K562 (cell line): ENCODE measurements around the gene RXYLT1. TPM values are rescaled to one million over a fixed set of nuclear protein-coding genes. Genes with fewer than 3 reads are reported as not detected.
A peak's percentile ranks its signal among the peaks of the same experiment; 100 is the strongest.

Experiments used
- CTCF ChIP-seq, 3 experiments: IDR thresholded peaks in 2 of 3; conservative IDR thresholded peaks in 1 of 3; 2 replicates each; pipeline ENCODE4 v1.5.1; 2011 to 2012; ENCODE audit warnings: low read length in 3 of 3, mild to moderate bottlenecking in 3 of 3, control low read depth in 2 of 3, improper control_type of control experiment in 1 of 3, inconsistent platforms in 1 of 3, low read depth in 1 of 3, mixed read lengths in 1 of 3, moderate library complexity in 1 of 3; ENCODE audit not compliant: insufficient read depth in 2 of 3
- DLX4 ChIP-seq: fragments of 250-450 bp; sonication (Bioruptor Pico); IDR thresholded peaks from 2 replicates; pipeline ENCODE4 v1.6.1; 2021; ENCODE audit warnings: mild to moderate bottlenecking
- HDAC1 ChIP-seq, 2 experiments: fragments of 450-650 bp; IDR thresholded peaks; 2 replicates each; pipeline ENCODE4 v1.6.1; 2016 to 2017; ENCODE audit warnings: inconsistent platforms in 1 of 2, mild to moderate bottlenecking in 1 of 2, moderate library complexity in 1 of 2
- HMGN3 ChIP-seq: IDR thresholded peaks from 2 replicates; pipeline ENCODE4 v1.6.1; 2011; ENCODE audit warnings: borderline replicate concordance, low read depth, mild to moderate bottlenecking, mixed read lengths, low read length; ENCODE audit not compliant: insufficient read length; ENCODE audit errors: extremely low read depth
- KDM4B ChIP-seq, 2 experiments: fragments of 450-650 bp in 1 of 2; sonication (generic) in 1 of 2; IDR thresholded peaks; 2 replicates each; pipeline ENCODE4 v1.6.1; 2016 to 2017; ENCODE audit warnings: borderline replicate concordance in 2 of 2, antibody characterized with exemption in 1 of 2, low read depth in 1 of 2, mild to moderate bottlenecking in 1 of 2
- MYC ChIP-seq, 2 experiments: fragments of 250-450 bp in 1 of 2; sonication (Bioruptor Pico) in 1 of 2; IDR thresholded peaks; 2 replicates each; pipeline versions ENCODE4 v1.5.1 to v1.6.1; 2012 to 2021; ENCODE audit warnings: low read depth in 2 of 2, borderline replicate concordance in 1 of 2, improper control_type of control experiment in 1 of 2, low read length in 1 of 2, mild to moderate bottlenecking in 1 of 2, moderate library complexity in 1 of 2
- NFIC ChIP-seq: fragments of 450-650 bp; IDR thresholded peaks from 2 replicates; pipeline ENCODE4 v1.6.1; 2017; ENCODE audit warnings: mild to moderate bottlenecking, inconsistent platforms
- PHB2 ChIP-seq: fragments of 450-650 bp; IDR thresholded peaks from 2 replicates; pipeline ENCODE4 v1.6.1; 2017; ENCODE audit warnings: low read depth
- PHF8 ChIP-seq: fragments of 200-600 bp; sonication (generic); IDR thresholded peaks from 2 replicates; pipeline ENCODE4 v1.6.1; 2012; ENCODE audit warnings: mixed run types, mild to moderate bottlenecking, inconsistent platforms, low read length, moderate library complexity, borderline replicate concordance
- PYGO2 ChIP-seq: fragments of 450-650 bp; IDR thresholded peaks from 2 replicates; pipeline ENCODE4 v1.6.1; 2016; ENCODE audit warnings: mild to moderate bottlenecking, missing genetic modification characterization, moderate library complexity, missing compliant biosample characterization
- RBM25 ChIP-seq: fragments of 200-400 bp; formaldehyde crosslinking; IDR thresholded peaks from 2 replicates; pipeline ENCODE4 v1.6.1; 2018; ENCODE audit warnings: low read length, low read depth, moderate library complexity; ENCODE audit not compliant: severe bottlenecking
- SMAD1 ChIP-seq: fragments of 150-350 bp; IDR thresholded peaks from 2 replicates; pipeline ENCODE4 v1.6.1; 2014; ENCODE audit warnings: low read length, low read depth; ENCODE audit not compliant: partially characterized antibody
- SRSF7 ChIP-seq: fragments of 200-400 bp; formaldehyde crosslinking; optimal IDR thresholded peaks from 2 replicates; pipeline ENCODE3; 2017; ENCODE audit warnings: mild to moderate bottlenecking, low read depth, low read length
- STAT6 ChIP-seq: sonication (generic); formaldehyde crosslinking; IDR thresholded peaks from 2 replicates; pipeline ENCODE4 v1.8.1; 2023; ENCODE audit warnings: mild to moderate bottlenecking, missing genetic modification reagents
- TFAP4 ChIP-seq: sonication (generic); formaldehyde crosslinking; IDR thresholded peaks from 2 replicates; pipeline ENCODE4 v1.8.0; 2022; ENCODE audit warnings: missing genetic modification reagents, mild to moderate bottlenecking, moderate library complexity, borderline replicate concordance
- TRIM25 ChIP-seq: fragments of 450-650 bp; IDR thresholded peaks from 2 replicates; pipeline ENCODE4 v1.7.0; 2016; ENCODE audit warnings: borderline replicate concordance
- ZNF165 ChIP-seq: fragments of 250-450 bp; sonication (Bioruptor Pico); IDR thresholded peaks from 2 replicates; pipeline ENCODE4 v1.4.0; 2020; ENCODE audit warnings: borderline replicate concordance
- polyA plus RNA-seq, 8 experiments: library from polyadenylated mRNA; depleted of rRNA in 4 of 8; stranded (reverse) in 5 of 8; unstranded in 3 of 8; fragments of >200 nt; fragmentation: Nextera tagmentation in 2 of 8; fragmentation: Illumina TruSeq in 1 of 8; extraction: Ambion mirVana in 2 of 8; extraction: Trizol in 1 of 8; gene quantifications; 2 replicates each; pipeline versions ENCODE4 v1.2.1 to v1.2.3, GENCODE V29; 2011 to 2014; ENCODE audit warnings: inconsistent platforms in 1 of 8, missing spikeins in 1 of 8
- total RNA-seq, 7 experiments: library from RNA; depleted of rRNA in 6 of 7; stranded (reverse); fragments of >200 nt in 6 of 7; fragmentation: Illumina TruSeq in 2 of 7; extraction: Trizol in 2 of 7; gene quantifications; 2 replicates each; pipeline versions ENCODE4 v1.2.1 to v1.2.3, GENCODE V29; 2011 to 2021; ENCODE audit warnings: low replicate concordance in 1 of 7

RXYLT1 gene
- total and polyA plus RNA-seq, 9 of the 15 experiments (the other 6 are each of a cell fraction or from before 2014, with no cell fraction given): 6.7 to 26.5 (median 20.9) TPM

- no peak for TF ChIP-seq STAT6 (CRISPR knock-in tag)
- TF ChIP-seq DLX4 (CRISPR knock-in tag): no peak
- TF ChIP-seq NFIC: peak; percentile 7; the same call in 1 of the 2 replicates
- TF ChIP-seq PHF8: no peak; the same call in 1 of the 2 replicates
- TF ChIP-seq CTCF (IDR thresholded peaks at IDR 0.05 in 2 of 3, conservative IDR thresholded peaks at IDR 0.05 in 1 of 3; ENCODE audit: insufficient read depth in 2 of 3, low read depth in 1 of 3, low read length in 3 of 3): peak; percentile 84 to 99 (median 96)
- peak; percentile 80 for TF ChIP-seq MYC (IDR thresholded peaks at IDR 0.05; ENCODE audit: low read depth, low read length)
- no peak for TF ChIP-seq MYC (CRISPR knock-in tag; IDR thresholded peaks at IDR 0.05; ENCODE audit: borderline replicate concordance, low read depth)
- TF ChIP-seq PHB2: no peak
- no peak for TF ChIP-seq HDAC1 (IDR thresholded peaks at IDR 0.05)
- TF ChIP-seq SMAD1: no peak
- TF ChIP-seq KDM4B (IDR thresholded peaks at IDR 0.05; ENCODE audit: borderline replicate concordance in 2 of 2, low read depth in 1 of 2): no peak
- no peak for TF ChIP-seq PYGO2
- TF ChIP-seq ZNF165: no peak
- peak; percentile 34; the same call in 1 of the 2 replicates for TF ChIP-seq TFAP4 (CRISPR knock-in tag)
- peak; percentile 50 for TF ChIP-seq RBM25
- TF ChIP-seq TRIM25: no peak
- no peak for TF ChIP-seq HMGN3
- no peak for TF ChIP-seq SRSF7
Measured at GRCh38 chr12:63843721-63844390, 64.1 kb downstream of the RXYLT1 start (continued).
